HepG2 (cell line): ENCODE data around the gene FAM83G. TPM values are rescaled to one million over a fixed set of nuclear protein-coding genes. Genes with fewer than 3 reads are reported as not detected.
A peak's percentile ranks its signal among the peaks of the same experiment; 100 is the strongest.

ENCODE experiments used
- ARNTL ChIP-seq: sonication (generic); formaldehyde crosslinking; IDR thresholded peaks from 2 replicates; pipeline ENCODE4 v1.4.0; 2020; ENCODE audit warnings: mild to moderate bottlenecking, missing genetic modification reagents
- ATF1 ChIP-seq: IDR thresholded peaks from 2 replicates; pipeline ENCODE4 v1.6.1; 2016; ENCODE audit warnings: mild to moderate bottlenecking, control low read depth
- CCDC6 ChIP-seq: sonication (generic); formaldehyde crosslinking; IDR thresholded peaks from 2 replicates; pipeline ENCODE4 v1.8.1; 2022; ENCODE audit warnings: mild to moderate bottlenecking, missing genetic modification reagents, moderate library complexity
- FOXK1 ChIP-seq: sonication (generic); formaldehyde crosslinking; IDR thresholded peaks from 2 replicates; pipeline ENCODE4 v1.4.0; 2020; ENCODE audit warnings: low read depth, missing genetic modification reagents, borderline replicate concordance
- MTF2 ChIP-seq: sonication (generic); formaldehyde crosslinking; IDR thresholded peaks from 2 replicates; pipeline ENCODE4 v1.5.0; 2020; ENCODE audit warnings: missing genetic modification reagents, borderline replicate concordance
- POLR2A ChIP-seq, 2 experiments: IDR thresholded peaks; 2 replicates each; pipeline ENCODE4 v1.6.1; 2011; ENCODE audit warnings: low read depth in 2 of 2, low read length in 2 of 2, mild to moderate bottlenecking in 1 of 2, moderate library complexity in 1 of 2; ENCODE audit not compliant: insufficient read depth in 1 of 2
- RFXAP ChIP-seq: sonication (generic); formaldehyde crosslinking; IDR thresholded peaks from 2 replicates; pipeline ENCODE4 v1.4.0; 2020; ENCODE audit warnings: missing genetic modification reagents, borderline replicate concordance
- SIX4 ChIP-seq: sonication (generic); formaldehyde crosslinking; IDR thresholded peaks from 2 replicates; pipeline ENCODE4 v1.4.0; 2020; ENCODE audit warnings: missing genetic modification reagents
- SKIL ChIP-seq: sonication (generic); formaldehyde crosslinking; IDR thresholded peaks from 2 replicates; pipeline ENCODE4 v1.8.0; 2022; ENCODE audit warnings: missing genetic modification reagents, mild to moderate bottlenecking, moderate library complexity, borderline replicate concordance
- SNRNP70 ChIP-seq: fragments of 200-400 bp; formaldehyde crosslinking; IDR thresholded peaks from 2 replicates; pipeline ENCODE4 v1.6.1; 2017; ENCODE audit warnings: mild to moderate bottlenecking, low read depth, low read length, moderate library complexity
- SRSF9 ChIP-seq: fragments of 200-400 bp; formaldehyde crosslinking; IDR thresholded peaks from 2 replicates; pipeline ENCODE4 v1.6.1; 2018; ENCODE audit warnings: borderline replicate concordance, mild to moderate bottlenecking, low read depth, low read length; ENCODE audit not compliant: insufficient read depth, poor library complexity, severe bottlenecking
- ZNF124 ChIP-seq: sonication (generic); formaldehyde crosslinking; IDR thresholded peaks from 2 replicates; pipeline ENCODE4 v1.4.0; 2020; ENCODE audit warnings: missing genetic modification reagents
- ZNF253 ChIP-seq: sonication (generic); formaldehyde crosslinking; IDR thresholded peaks from 2 replicates; pipeline ENCODE4 v1.8.0; 2022; ENCODE audit warnings: mild to moderate bottlenecking, missing genetic modification reagents, borderline replicate concordance
- ZNF44 ChIP-seq: sonication (generic); formaldehyde crosslinking; IDR thresholded peaks from 2 replicates; pipeline ENCODE4 v1.5.1; 2020; ENCODE audit warnings: mild to moderate bottlenecking, missing genetic modification reagents
- ZNF724P ChIP-seq: sonication (generic); formaldehyde crosslinking; IDR thresholded peaks from 2 replicates; pipeline ENCODE4 v1.8.0; 2022; ENCODE audit warnings: missing genetic modification reagents, borderline replicate concordance
- ZNF839 ChIP-seq: sonication (generic); formaldehyde crosslinking; IDR thresholded peaks from 2 replicates; pipeline ENCODE4 v1.4.0; 2020; ENCODE audit warnings: missing genetic modification reagents, mild to moderate bottlenecking, borderline replicate concordance
- polyA plus RNA-seq, 8 experiments: library from polyadenylated mRNA; depleted of rRNA in 3 of 8; stranded (reverse) in 7 of 8; unstranded in 1 of 8; fragments of >200 nt; fragmentation: Illumina TruSeq in 4 of 8; extraction: Trizol in 4 of 8; gene quantifications; 2 replicates each; pipeline versions ENCODE4 v1.2.1 to v1.2.3, GENCODE V29; 2011 to 2016; ENCODE audit warnings: low read depth in 4 of 8, missing spikeins in 1 of 8, mixed read lengths in 1 of 8; ENCODE audit not compliant: insufficient read depth in 1 of 8
- total RNA-seq, 5 experiments: library from RNA; depleted of rRNA; stranded (reverse); fragments of >200 nt; fragmentation: Illumina TruSeq; extraction: Trizol; gene quantifications; 2 replicates each; pipeline ENCODE4 v1.2.3, GENCODE V29; 2016; ENCODE audit warnings: low read depth in 1 of 5
- TF ChIP-seq, protein P1 (sequence below): sonication (generic); formaldehyde crosslinking; IDR thresholded peaks from 2 replicates; pipeline ENCODE4 v1.5.0; 2020; ENCODE audit warnings: missing genetic modification reagents
- TF ChIP-seq, protein P2 (sequence below): fragments of 450-650 bp; IDR thresholded peaks from 2 replicates; pipeline ENCODE4 v1.6.1; 2017
- TF ChIP-seq, protein P3 (sequence below): IDR thresholded peaks from 2 replicates; pipeline ENCODE4 v1.6.1; 2016

The FAM83G gene
- total and polyA plus RNA-seq, 2 of the 13 experiments (the other 11 are each of a cell fraction or from before 2014, with no cell fraction given), result 13.7 to 18.6 TPM

- TF ChIP-seq SKIL (CRISPR knock-in tag) (0 out of 2 replicates have a peak, but pooled peaks have one; percentile 23), SRSF9 (no peak), MTF2 (CRISPR knock-in tag) (peak; percentile 77; the same call in 1 of the 2 replicates), SIX4 (CRISPR knock-in tag) (no peak), ZNF724P (CRISPR knock-in tag) (0 out of 2 replicates have a peak, but pooled peaks have one; percentile 19), RFXAP (CRISPR knock-in tag) (no peak), CCDC6 (CRISPR knock-in tag) (no peak; the same call in 1 of the 2 replicates), ARNTL (CRISPR knock-in tag) (peak; percentile 54; the same call in 1 of the 2 replicates), SNRNP70 (no peak), ZNF839 (CRISPR knock-in tag) (no peak), ZNF253 (CRISPR knock-in tag) (no peak), POLR2A (IDR thresholded peaks at IDR 0.05; ENCODE audit: insufficient read depth in 1 of 2, low read depth in 2 of 2, low read length in 2 of 2) (peak in 1 of 2 experiments; percentile 64; a peak in 3 of 4 replicates), ZNF124 (CRISPR knock-in tag) (no peak; the same call in 1 of the 2 replicates), ZNF44 (CRISPR knock-in tag) (peak; percentile 56; the same call in 1 of the 2 replicates), FOXK1 (CRISPR knock-in tag) (no peak), ATF1 (CRISPR knock-in tag) (no peak)
- TF ChIP-seq, protein P1, sequence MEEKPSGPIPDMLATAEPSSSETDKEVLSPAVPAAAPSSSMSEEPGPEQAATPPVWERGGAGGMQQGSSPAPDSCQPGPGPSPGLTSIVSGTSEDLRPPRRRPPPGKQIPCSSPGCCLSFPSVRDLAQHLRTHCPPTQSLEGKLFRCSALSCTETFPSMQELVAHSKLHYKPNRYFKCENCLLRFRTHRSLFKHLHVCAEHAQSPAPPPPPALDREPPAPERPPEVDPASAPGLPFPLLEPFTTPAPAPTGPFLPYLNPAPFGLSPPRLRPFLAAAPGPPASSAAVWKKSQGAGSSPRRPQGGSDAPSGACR (CRISPR knock-in tag), result peak; percentile 86
- TF ChIP-seq, protein P2, sequence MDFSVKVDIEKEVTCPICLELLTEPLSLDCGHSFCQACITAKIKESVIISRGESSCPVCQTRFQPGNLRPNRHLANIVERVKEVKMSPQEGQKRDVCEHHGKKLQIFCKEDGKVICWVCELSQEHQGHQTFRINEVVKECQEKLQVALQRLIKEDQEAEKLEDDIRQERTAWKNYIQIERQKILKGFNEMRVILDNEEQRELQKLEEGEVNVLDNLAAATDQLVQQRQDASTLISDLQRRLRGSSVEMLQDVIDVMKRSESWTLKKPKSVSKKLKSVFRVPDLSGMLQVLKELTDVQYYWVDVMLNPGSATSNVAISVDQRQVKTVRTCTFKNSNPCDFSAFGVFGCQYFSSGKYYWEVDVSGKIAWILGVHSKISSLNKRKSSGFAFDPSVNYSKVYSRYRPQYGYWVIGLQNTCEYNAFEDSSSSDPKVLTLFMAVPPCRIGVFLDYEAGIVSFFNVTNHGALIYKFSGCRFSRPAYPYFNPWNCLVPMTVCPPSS, result no peak
- TF ChIP-seq, protein P3, sequence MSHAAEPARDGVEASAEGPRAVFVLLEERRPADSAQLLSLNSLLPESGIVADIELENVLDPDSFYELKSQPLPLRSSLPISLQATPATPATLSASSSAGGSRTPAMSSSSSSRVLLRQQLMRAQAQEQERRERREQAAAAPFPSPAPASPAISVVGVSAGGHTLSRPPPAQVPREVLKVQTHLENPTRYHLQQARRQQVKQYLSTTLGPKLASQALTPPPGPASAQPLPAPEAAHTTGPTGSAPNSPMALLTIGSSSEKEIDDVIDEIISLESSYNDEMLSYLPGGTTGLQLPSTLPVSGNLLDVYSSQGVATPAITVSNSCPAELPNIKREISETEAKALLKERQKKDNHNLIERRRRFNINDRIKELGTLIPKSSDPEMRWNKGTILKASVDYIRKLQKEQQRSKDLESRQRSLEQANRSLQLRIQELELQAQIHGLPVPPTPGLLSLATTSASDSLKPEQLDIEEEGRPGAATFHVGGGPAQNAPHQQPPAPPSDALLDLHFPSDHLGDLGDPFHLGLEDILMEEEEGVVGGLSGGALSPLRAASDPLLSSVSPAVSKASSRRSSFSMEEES (CRISPR knock-in tag), result peak; percentile 91
These were observed 22.7 kb downstream of the FAM83G start (continued) for GRCh38 chr17:18981642-18982424.
